ENCODE results near the gene OR4P4.

Gene OR4P4

DNA sequence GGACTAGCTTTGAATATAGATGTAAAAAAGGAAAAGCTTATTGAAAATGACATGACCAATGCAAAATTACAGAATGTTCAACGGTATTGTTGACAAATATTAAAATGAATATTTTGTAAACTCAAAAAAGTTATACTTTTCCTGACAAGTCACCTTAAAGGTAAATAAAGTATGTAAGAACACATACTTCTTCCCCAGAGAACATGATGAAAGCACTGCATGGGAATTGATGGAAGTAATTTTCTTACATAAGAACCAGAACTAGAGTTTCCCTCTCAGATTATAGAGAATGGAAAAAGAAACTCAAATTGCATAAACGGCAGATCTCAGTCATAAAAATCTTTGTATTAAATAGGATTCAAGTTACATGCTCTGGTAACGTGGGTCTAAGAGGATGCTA lies at the start of gene OR4P4:
OR4P4 (plus strand) TSS at position 301 of the 400 bp plus-strand sequence.
- no peaks in the 10 kb centered on the region for H3K9me3 ChIP-seq
- H3K27me3 ChIP-seq (ENCODE audit: low read depth): no peaks in the 10 kb centered on the region
- in situ Hi-C loops (cut with MboI; ENCODE audit: low sequenced_read_pairs): no loop called here
- no peaks in the 10 kb centered on the region for H3K36me3 ChIP-seq (replicated peaks)
- DNase-seq (ENCODE audit: low spot score in 2 of 2): no peak
- H3K4me1 ChIP-seq: no peaks in the 10 kb centered on the region
- no peak within 1 kb of the TSS for H3K4me3 ChIP-seq

DNA sequence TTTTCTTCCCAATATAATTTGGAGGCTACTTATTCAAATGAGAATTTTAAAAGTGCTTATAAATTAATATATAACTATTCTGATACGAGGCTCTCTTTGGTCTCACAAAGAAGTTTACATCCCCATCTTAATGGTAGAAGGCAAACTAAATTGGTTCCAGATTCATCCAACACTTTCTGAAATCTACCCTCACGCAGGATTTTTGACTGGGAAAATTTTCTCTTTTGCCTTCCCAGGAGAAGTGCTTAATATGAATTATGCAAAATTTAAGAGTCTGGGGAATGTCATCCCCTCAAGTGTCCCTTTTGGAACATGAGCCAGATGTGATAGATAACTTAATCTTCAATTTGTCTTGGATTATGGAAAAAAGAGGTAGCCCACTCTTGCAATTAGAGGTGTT lies 27.4 kb upstream of the OR4P4 start, which contains the start of gene OR4C11:
OR4C11 (minus strand) TSS at position 101 of the 400 bp plus-strand sequence. CDS start 3,272 bp downstream, outside the sequence.
- Histone ChIP-seq H3K36me3 (replicated peaks) (no peaks in the 10 kb centered on the region), H3K4me1 (no peaks in the 10 kb centered on the region), H3K27me3 (ENCODE audit: low read depth) (no peaks in the 10 kb centered on the region), H3K9me3 (no peaks in the 10 kb centered on the region), H3K4me3 (no peak within 1 kb of the TSS)
- in situ Hi-C loops (cut with MboI; ENCODE audit: low sequenced_read_pairs): no loop called here
- DNase-seq (ENCODE audit: low spot score in 2 of 2): no peak

DNA sequence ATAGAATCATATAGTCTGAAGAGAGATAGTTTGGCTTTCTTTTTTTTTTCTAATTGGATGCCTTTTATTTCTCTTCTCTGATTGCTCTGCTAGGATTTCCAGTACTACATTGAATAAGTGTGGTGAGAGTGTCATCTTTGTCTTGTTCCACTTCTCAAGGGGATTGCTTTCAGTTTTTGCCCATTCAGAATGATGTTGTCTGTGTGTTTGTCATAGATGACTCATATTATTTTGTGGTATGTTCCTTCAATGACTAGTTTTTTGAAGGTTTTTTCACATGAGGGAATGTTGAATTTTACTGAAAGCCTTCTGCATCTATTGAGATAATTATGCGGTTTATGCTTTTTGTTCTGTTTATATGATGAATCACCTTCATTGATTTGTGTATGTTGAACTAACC lies 10.4 kb upstream of the OR4P4 start:
- no peak for DNase-seq (ENCODE audit: low spot score in 2 of 2)
- H3K4me3 ChIP-seq: no peak overlapping the region
- in situ Hi-C loops (cut with MboI; ENCODE audit: low sequenced_read_pairs): no loop called here
- H3K27me3 ChIP-seq (ENCODE audit: low read depth): no peaks in the 10 kb centered on the region
- H3K9me3 ChIP-seq: no peaks in the 10 kb centered on the region
- H3K4me1 ChIP-seq: no peaks in the 10 kb centered on the region
- H3K36me3 ChIP-seq (replicated peaks): no peaks in the 10 kb centered on the region

DNA sequence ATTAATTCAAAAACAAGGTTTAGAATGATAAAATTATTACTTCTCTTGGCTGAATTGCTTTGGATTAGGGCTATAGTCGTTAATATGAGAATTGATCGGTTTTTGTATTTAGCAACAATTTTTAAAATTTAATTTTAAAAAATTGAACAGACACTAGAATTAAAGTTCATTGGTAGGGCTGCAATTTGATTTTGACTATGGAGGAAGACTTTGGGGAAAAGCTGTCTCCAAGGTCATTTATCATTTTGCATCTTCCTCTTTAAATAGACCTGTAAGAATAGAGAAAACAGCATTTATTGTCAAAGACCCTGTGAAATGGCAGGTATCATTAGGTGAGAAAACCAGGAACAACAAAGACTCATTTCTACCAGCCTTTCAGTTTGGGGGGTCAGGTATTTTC lies 13.1 kb downstream of the OR4P4 start, which contains the start of gene OR4S2:
OR4S2 (plus strand) TSS at position 301 of the 400 bp plus-strand sequence. CDS start 2,577 bp downstream, outside the sequence.
- Histone ChIP-seq H3K36me3 (replicated peaks) (no peaks in the 10 kb centered on the region), H3K4me3 (no peak within 1 kb of the TSS), H3K9me3 (no peaks in the 10 kb centered on the region; the same call in 1 of the 2 replicates), H3K4me1 (no peaks in the 10 kb centered on the region), H3K27me3 (ENCODE audit: low read depth) (no peaks in the 10 kb centered on the region)
- DNase-seq (ENCODE audit: low spot score in 2 of 2): no peak
- in situ Hi-C loops (cut with MboI; ENCODE audit: low sequenced_read_pairs): no loop called here

DNA sequence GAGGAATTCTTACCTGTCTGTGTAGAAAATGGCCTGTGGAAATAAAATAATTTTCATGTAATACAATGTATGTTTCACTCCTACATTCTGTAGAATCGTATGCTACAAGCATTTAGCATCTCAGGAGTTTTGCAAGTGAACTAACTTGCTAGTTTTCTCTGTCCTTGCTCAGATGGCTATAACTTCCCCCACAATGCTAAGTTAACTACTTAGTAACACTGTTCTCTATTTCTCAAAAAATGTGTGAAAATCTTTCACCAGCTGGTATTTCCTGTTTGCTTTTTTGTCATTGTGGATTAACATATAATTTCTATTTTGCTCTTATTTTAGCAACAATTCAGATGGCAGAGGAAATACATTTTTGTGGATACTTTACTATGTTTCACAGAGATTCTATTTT lies 17.6 kb downstream of the OR4P4 start:
- in situ Hi-C loops (cut with MboI; ENCODE audit: low sequenced_read_pairs): no loop called here
- H3K36me3 ChIP-seq (replicated peaks): no peaks in the 10 kb centered on the region
- no peak overlapping the region for H3K4me3 ChIP-seq
- DNase-seq (ENCODE audit: low spot score in 2 of 2): no peak
- H3K27me3 ChIP-seq (ENCODE audit: low read depth): no peaks in the 10 kb centered on the region
- H3K9me3 ChIP-seq: no peaks in the 10 kb centered on the region
- no peaks in the 10 kb centered on the region for H3K4me1 ChIP-seq

DNA sequence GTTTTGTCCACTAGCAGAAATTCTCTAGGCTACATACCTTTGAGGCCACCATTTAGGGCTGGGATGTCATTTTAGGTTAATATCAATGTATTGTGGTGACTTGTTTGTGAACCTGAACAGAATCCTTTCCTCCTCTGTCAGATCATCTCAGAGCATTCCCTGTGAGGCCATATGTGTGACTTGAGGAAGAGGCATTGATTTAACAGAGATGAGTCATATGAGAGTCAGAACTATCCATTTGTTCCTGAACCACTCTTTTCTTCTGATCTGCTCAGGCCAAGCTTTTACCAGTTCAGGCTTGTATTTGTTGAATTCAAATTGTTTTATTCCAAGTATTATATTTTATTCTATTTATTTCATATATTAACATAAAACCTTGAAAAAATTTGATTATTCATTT lies 20.2 kb downstream of the OR4P4 start:
- no peaks in the 10 kb centered on the region for H3K4me1 ChIP-seq
- H3K9me3 ChIP-seq: no peaks in the 10 kb centered on the region
- in situ Hi-C loops (cut with MboI; ENCODE audit: low sequenced_read_pairs): no loop called here
- no peak for DNase-seq (ENCODE audit: low spot score in 2 of 2)
- no peaks in the 10 kb centered on the region for H3K27me3 ChIP-seq (ENCODE audit: low read depth)
- H3K4me3 ChIP-seq: no peak overlapping the region
- H3K36me3 ChIP-seq (replicated peaks): no peaks in the 10 kb centered on the region

DNA sequence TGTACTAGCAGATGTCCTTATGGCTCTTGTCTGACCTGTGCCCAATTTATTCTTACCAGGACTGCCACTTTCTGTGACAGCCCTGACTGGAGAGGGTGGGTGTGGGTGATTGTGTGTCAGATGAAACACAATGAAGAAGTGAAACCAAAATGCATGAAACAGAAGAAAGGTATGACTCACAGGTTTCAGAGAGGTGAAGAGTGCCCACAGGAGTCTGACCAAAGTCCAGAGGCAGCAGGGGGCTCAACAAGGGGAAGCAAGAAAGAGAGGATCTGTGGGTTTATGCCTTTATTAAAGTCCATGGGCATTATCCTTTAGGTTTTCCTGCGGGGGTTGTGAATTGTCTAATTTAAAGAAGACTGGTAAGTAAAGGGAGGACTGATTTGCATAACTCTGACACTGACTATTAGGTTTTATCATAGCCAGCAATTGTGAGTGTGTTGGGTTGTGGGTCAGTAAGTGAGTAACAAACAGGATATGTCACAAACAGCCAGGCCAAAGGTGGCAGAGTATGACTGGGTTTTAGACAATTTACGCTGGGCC lies 23.2 kb downstream of the OR4P4 start:
- in situ Hi-C loops (cut with MboI; ENCODE audit: low sequenced_read_pairs): no loop called here
- Histone ChIP-seq H3K4me1 (no peaks in the 10 kb centered on the region), H3K9me3 (no peaks in the 10 kb centered on the region), H3K36me3 (replicated peaks) (no peaks in the 10 kb centered on the region), H3K4me3 (no peak overlapping the region), H3K27me3 (ENCODE audit: low read depth) (no peaks in the 10 kb centered on the region)
- no peak for DNase-seq (ENCODE audit: low spot score in 2 of 2)

DNA sequence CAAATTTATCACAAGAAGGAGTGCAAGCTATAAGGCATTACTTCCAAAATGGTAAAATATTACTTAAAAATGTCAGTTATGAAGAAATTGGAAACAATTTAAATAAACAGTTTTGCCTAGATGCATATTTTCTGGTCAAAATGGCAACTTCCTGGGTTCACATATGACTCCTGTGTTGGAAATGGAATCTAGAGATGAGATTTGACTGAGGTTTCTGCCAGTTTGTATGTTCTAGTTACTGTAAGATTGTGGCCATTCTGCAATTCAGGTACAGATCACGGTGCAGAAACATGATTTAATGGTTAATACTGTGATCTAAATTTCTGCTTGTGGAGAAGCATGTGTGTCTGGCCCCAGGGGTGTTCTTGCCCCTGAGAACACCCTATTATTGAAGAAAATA lies 23.7 kb downstream of the OR4P4 start:
- H3K9me3 ChIP-seq: no peaks in the 10 kb centered on the region

DNA sequence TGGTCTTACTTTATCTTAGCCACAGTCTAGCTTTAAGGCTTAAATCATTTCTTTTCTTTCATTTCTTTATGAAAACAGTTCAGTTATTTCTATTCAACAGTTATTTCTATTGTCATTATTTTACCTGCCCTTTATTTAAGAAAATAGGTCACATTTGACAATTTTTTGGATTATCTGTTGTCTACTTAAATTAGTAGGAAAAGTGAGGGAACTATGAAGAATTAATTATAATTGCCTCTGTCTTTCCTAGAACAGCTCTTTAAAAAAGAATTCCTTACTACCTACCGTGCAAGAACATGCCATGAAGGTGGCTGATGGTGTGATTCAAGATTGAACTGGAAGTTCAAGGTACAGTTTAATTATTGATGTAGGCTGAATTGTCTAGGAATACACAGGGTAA lies 27.0 kb downstream of the OR4P4 start, which contains the start of gene OR4C6:
OR4C6 (plus strand) TSS at position 301 of the 400 bp plus-strand sequence. CDS start 2,966 bp downstream, outside the sequence.
- H3K36me3 ChIP-seq (replicated peaks): no peaks in the 10 kb centered on the region
- no peaks in the 10 kb centered on the region for H3K27me3 ChIP-seq (ENCODE audit: low read depth)
- no peaks in the 10 kb centered on the region for H3K4me1 ChIP-seq
- no peak for DNase-seq (ENCODE audit: low spot score in 2 of 2)
- in situ Hi-C loops (cut with MboI; ENCODE audit: low sequenced_read_pairs): no loop called here
- H3K9me3 ChIP-seq: no peaks in the 10 kb centered on the region
- H3K4me3 ChIP-seq: no peak within 1 kb of the TSS

More for the DNA sequence above, 23.7 kb downstream of the OR4P4 start:
- Histone ChIP-seq H3K4me3 (no peak overlapping the region), H3K27me3 (ENCODE audit: low read depth) (no peaks in the 10 kb centered on the region), H3K4me1 (no peaks in the 10 kb centered on the region), H3K36me3 (replicated peaks) (no peaks in the 10 kb centered on the region)
- no peak for DNase-seq (ENCODE audit: low spot score in 2 of 2)
- in situ Hi-C loops (cut with MboI; ENCODE audit: low sequenced_read_pairs): no loop called here

DNA sequence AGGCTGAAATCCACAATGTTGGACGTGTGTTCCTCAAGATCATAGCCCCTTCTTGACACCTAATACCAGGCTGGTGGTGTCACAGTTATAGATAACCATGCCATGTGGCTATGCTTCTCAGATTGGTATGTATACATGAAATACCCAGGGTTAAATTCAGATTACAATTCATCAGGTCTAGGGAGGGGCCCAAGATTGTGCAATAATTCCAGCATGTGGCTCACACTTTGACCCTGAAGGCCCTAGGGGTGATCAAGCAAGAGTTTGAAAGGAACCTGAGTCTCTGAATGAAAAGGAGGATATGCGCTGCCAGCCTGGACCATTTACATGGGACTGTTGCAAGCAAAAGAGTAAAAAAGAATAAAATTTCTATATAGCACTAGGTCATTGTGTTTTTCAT lies 34.5 kb downstream of the OR4P4 start:
- Histone ChIP-seq H3K9me3 (no peaks in the 10 kb centered on the region), H3K4me1 (no peaks in the 10 kb centered on the region), H3K27me3 (ENCODE audit: low read depth) (no peaks in the 10 kb centered on the region), H3K4me3 (no peak overlapping the region), H3K36me3 (replicated peaks) (no peaks in the 10 kb centered on the region)
- no peak for DNase-seq (ENCODE audit: low spot score in 2 of 2)
- in situ Hi-C loops (cut with MboI; ENCODE audit: low sequenced_read_pairs): no loop called here

DNA sequence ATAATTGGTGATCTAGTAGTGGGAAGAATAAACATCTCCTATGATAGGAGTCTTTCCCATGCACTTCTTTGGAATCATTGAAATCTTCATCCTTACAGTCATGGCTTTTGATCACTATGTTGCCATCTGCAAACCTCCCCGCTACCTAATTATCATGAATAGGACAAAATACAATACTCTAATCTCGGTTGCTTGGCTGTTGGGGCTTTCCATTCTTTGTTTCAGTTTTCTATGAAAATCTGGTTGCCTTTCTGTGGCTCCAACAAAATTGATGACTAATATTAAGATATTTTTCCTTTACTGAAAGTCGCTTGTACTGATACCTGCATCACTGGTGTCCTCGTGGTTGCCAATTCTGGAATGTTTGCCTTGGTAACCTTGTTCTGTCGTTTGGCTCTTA lies 38.9 kb downstream of the OR4P4 start:
- no peaks in the 10 kb centered on the region for H3K27me3 ChIP-seq (ENCODE audit: low read depth)
- H3K4me1 ChIP-seq: no peaks in the 10 kb centered on the region
- no peaks in the 10 kb centered on the region for H3K9me3 ChIP-seq
- H3K4me3 ChIP-seq: no peak overlapping the region
- no peaks in the 10 kb centered on the region for H3K36me3 ChIP-seq (replicated peaks)
- in situ Hi-C loops (cut with MboI; ENCODE audit: low sequenced_read_pairs): no loop called here
- no peak for DNase-seq (ENCODE audit: low spot score in 2 of 2)

All from HAP-1 (cell line).